ENCODE data around the gene MAP2. TPM values are rescaled to one million over a fixed set of nuclear protein-coding genes. Genes with fewer than 3 reads are reported as not detected.

The MAP2 gene
- total RNA-seq, 1 donor from 2014 or later, result 15.5 TPM

- Histone ChIP-seq H3K36me3 (no peaks in the 10 kb centered on the region), H3K9me3 (no peaks in the 10 kb centered on the region)
- intact Hi-C loops (cut with DNase I), result no loop called here
These were observed 87.8 kb downstream of the MAP2 start for GRCh38 chr2:209511637-209512036.

GRCh38 chr2:209512971-209513370 is 89.1 kb downstream of the MAP2 start:
- no peak overlapping the region for H3K27ac ChIP-seq
- TF ChIP-seq POLR2A (IDR thresholded peaks at IDR 0.05), result no peak
- no peak for TF ChIP-seq POLR2AphosphoS5 (IDR thresholded peaks at IDR 0.05; ENCODE audit: insufficient read depth in 1 of 2, low read depth in 1 of 2)
- no peak for TF ChIP-seq CTCF (IDR thresholded peaks at IDR 0.05)
- H3K27me3 ChIP-seq, result no peaks in the 10 kb centered on the region
- DNase-seq (ENCODE audit: extremely low spot score in 2 of 2), result no peak
- no peaks in the 10 kb centered on the region for H3K9me3 ChIP-seq
- no peak overlapping the region for H3K4me3 ChIP-seq
- H3K36me3 ChIP-seq, result no peaks in the 10 kb centered on the region
- H3K4me1 ChIP-seq, result no peaks in the 10 kb centered on the region
- intact Hi-C loops (cut with DNase I), result no loop called here

More at GRCh38 chr2:209511637-209512036, 87.8 kb downstream of the MAP2 start:
- Histone ChIP-seq H3K4me3 (no peak overlapping the region), H3K27me3 (no peaks in the 10 kb centered on the region), H3K27ac (no peak overlapping the region), H3K4me1 (no peaks in the 10 kb centered on the region)
- TF ChIP-seq CTCF (IDR thresholded peaks at IDR 0.05) (no peak), POLR2A (IDR thresholded peaks at IDR 0.05) (no peak), POLR2AphosphoS5 (IDR thresholded peaks at IDR 0.05; ENCODE audit: insufficient read depth in 1 of 2, low read depth in 1 of 2) (no peak)
- no peak for DNase-seq (ENCODE audit: extremely low spot score in 2 of 2)

- Histone ChIP-seq H3K4me1 (no peaks in the 10 kb centered on the region), H3K36me3 (no peaks in the 10 kb centered on the region), H3K4me3 (no peak overlapping the region), H3K27ac (no peak overlapping the region), H3K27me3 (no peaks in the 10 kb centered on the region), H3K9me3 (no peaks in the 10 kb centered on the region)
- no peak for DNase-seq (ENCODE audit: extremely low spot score in 2 of 2)
- no peak for TF ChIP-seq CTCF (IDR thresholded peaks at IDR 0.05)
- no peak for TF ChIP-seq POLR2A (IDR thresholded peaks at IDR 0.05)
- TF ChIP-seq POLR2AphosphoS5 (IDR thresholded peaks at IDR 0.05; ENCODE audit: insufficient read depth in 1 of 2, low read depth in 1 of 2), result no peak
- intact Hi-C loops (cut with DNase I), result no loop called here
These were observed 93.6 kb downstream of the MAP2 start for GRCh38 chr2:209517436-209517835.

GRCh38 chr2:209519271-209519670 is 95.4 kb downstream of the MAP2 start:
- Histone ChIP-seq H3K4me1 (no peaks in the 10 kb centered on the region), H3K27ac (no peak overlapping the region), H3K36me3 (no peaks in the 10 kb centered on the region), H3K9me3 (no peaks in the 10 kb centered on the region), H3K4me3 (no peak overlapping the region), H3K27me3 (no peaks in the 10 kb centered on the region)
- DNase-seq (ENCODE audit: extremely low spot score in 2 of 2), result no peak
- intact Hi-C loops (cut with DNase I), result no loop called here
- no peak for TF ChIP-seq CTCF (IDR thresholded peaks at IDR 0.05)
- TF ChIP-seq POLR2AphosphoS5 (IDR thresholded peaks at IDR 0.05; ENCODE audit: insufficient read depth in 1 of 2, low read depth in 1 of 2), result no peak
- no peak for TF ChIP-seq POLR2A (IDR thresholded peaks at IDR 0.05)

- intact Hi-C loops (cut with DNase I), result no loop called here
- Histone ChIP-seq H3K4me1 (no peaks in the 10 kb centered on the region), H3K27ac (no peak overlapping the region), H3K9me3 (no peaks in the 10 kb centered on the region), H3K36me3 (no peaks in the 10 kb centered on the region), H3K4me3 (no peak overlapping the region), H3K27me3 (no peaks in the 10 kb centered on the region)
- TF ChIP-seq CTCF (IDR thresholded peaks at IDR 0.05) (no peak), POLR2A (IDR thresholded peaks at IDR 0.05) (no peak), POLR2AphosphoS5 (IDR thresholded peaks at IDR 0.05; ENCODE audit: insufficient read depth in 1 of 2, low read depth in 1 of 2) (no peak)
- DNase-seq (ENCODE audit: extremely low spot score in 2 of 2), result no peak
These were observed 96.1 kb downstream of the MAP2 start for GRCh38 chr2:209519906-209520305.
